ENCODE measurements around the gene DNAJC16.

- TF ChIP-seq, protein P1, sequence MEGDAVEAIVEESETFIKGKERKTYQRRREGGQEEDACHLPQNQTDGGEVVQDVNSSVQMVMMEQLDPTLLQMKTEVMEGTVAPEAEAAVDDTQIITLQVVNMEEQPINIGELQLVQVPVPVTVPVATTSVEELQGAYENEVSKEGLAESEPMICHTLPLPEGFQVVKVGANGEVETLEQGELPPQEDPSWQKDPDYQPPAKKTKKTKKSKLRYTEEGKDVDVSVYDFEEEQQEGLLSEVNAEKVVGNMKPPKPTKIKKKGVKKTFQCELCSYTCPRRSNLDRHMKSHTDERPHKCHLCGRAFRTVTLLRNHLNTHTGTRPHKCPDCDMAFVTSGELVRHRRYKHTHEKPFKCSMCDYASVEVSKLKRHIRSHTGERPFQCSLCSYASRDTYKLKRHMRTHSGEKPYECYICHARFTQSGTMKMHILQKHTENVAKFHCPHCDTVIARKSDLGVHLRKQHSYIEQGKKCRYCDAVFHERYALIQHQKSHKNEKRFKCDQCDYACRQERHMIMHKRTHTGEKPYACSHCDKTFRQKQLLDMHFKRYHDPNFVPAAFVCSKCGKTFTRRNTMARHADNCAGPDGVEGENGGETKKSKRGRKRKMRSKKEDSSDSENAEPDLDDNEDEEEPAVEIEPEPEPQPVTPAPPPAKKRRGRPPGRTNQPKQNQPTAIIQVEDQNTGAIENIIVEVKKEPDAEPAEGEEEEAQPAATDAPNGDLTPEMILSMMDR (IDR thresholded peaks at IDR 0.05; ENCODE audit: low read length) = no peak
- TF ChIP-seq EZH2 (optimal IDR thresholded peaks at IDR 0.05; ENCODE audit: low read depth, low read length) (no peak), EZH2phosphoT487 (IDR thresholded peaks at IDR 0.05; ENCODE audit: low read length) (no peak)
Measured at GRCh38 chr1:15543251-15543588, 16.6 kb downstream of the DNAJC16 start.

Measured in MM.1S (cell line).